B cell (primary cell): ENCODE measurements around the gene RETREG2. TPM values are rescaled to one million over a fixed set of nuclear protein-coding genes. Genes with fewer than 3 reads are reported as not detected.
A peak's percentile ranks its signal among the peaks of the same experiment; 100 is the strongest.

Experiments used
- ATAC-seq: fragments of 200-7000 bp; cut with Tn5 transposase; one replicate; pipeline ENCODE4 v1.10.0; 2021; ENCODE audit warnings: low read depth, mild to moderate bottlenecking, moderate number of reproducible peaks, moderate library complexity
- CTCF ChIA-PET: fragments of 350-600 bp; sonication (Branson Sonifier 250); formaldehyde crosslinking; loops from one replicate; lab custom pipeline; 2021; ENCODE audit warnings: antibody characterized with exemption, inconsistent platforms; lab: Charles Lee
- POLR2A ChIA-PET: fragments of 350-600 bp; sonication (Branson Sonifier 250); formaldehyde crosslinking; loops from one replicate; lab custom pipeline; 2021; ENCODE audit warnings: antibody characterized with exemption; lab: Charles Lee
- DNase-seq: peaks from one replicate; pipeline ENCODE4 v3.0.0; 2013
- H2AFZ ChIP-seq: 2 replicates; pipeline ENCODE4 v1.6.1; 2012; ENCODE audit warnings: mild to moderate bottlenecking, low read depth, low read length; ENCODE audit not compliant: insufficient read depth, poor library complexity, severe bottlenecking
- H3K27ac ChIP-seq, 2 donors: 1 replicate in 1 of 2; 2 replicates in 1 of 2; pipeline ENCODE4 v1.5.1; 2012 to 2013; ENCODE audit warnings: low read length in 2 of 2, mild to moderate bottlenecking in 2 of 2, moderate library complexity in 1 of 2
- H3K27me3 ChIP-seq, 4 experiments: fragments of 200-600 bp in 1 of 4; sonication (generic) in 1 of 4; replicated peaks in 1 of 4; 1 replicate in 2 of 4; 2 replicates in 2 of 4; pipeline versions ENCODE4 v1.6.1 to v1.7.0; 2013 to 2016; ENCODE audit warnings: low read length in 3 of 4, mild to moderate bottlenecking in 2 of 4, mixed read lengths in 1 of 4, moderate library complexity in 1 of 4; ENCODE audit not compliant: insufficient read depth in 4 of 4, control insufficient read depth in 3 of 4; ENCODE audit errors: control extremely low read depth in 1 of 4
- H3K36me3 ChIP-seq, 2 experiments: replicated peaks in 1 of 2; 1 replicate in 1 of 2; 2 replicates in 1 of 2; pipeline versions ENCODE4 v1.6.1 to v1.7.1; 2013; ENCODE audit warnings: low read length in 1 of 2; ENCODE audit not compliant: insufficient read depth in 2 of 2, control insufficient read depth in 1 of 2; ENCODE audit errors: control extremely low read depth in 1 of 2, extremely low read depth in 1 of 2
- H3K4me1 ChIP-seq, 2 donors: fragments of 200-600 bp in 1 of 2; sonication (generic) in 1 of 2; 1 replicate in 1 of 2; 2 replicates in 1 of 2; pipeline versions ENCODE4 v1.5.1 to v1.6.1; 2013 to 2017; ENCODE audit warnings: low read length in 2 of 2; ENCODE audit not compliant: control insufficient read depth in 2 of 2, insufficient read depth in 2 of 2
- H3K4me2 ChIP-seq: replicated peaks from 2 replicates; pipeline ENCODE3; 2012; ENCODE audit warnings: mild to moderate bottlenecking, low read depth, low read length; ENCODE audit not compliant: poor library complexity, severe bottlenecking
- H3K4me3 ChIP-seq, 5 experiments: fragments of 200-600 bp in 1 of 5; sonication (generic) in 1 of 5; 1 replicate in 3 of 5; 2 replicates in 2 of 5; pipeline versions ENCODE4 v1.5.1 to v1.7.0; 2011 to 2016; ENCODE audit warnings: low read length in 4 of 5, mild to moderate bottlenecking in 4 of 5, low read depth in 2 of 5, control low read depth in 1 of 5, moderate library complexity in 1 of 5; ENCODE audit not compliant: insufficient read depth in 1 of 5; ENCODE audit errors: control extremely low read depth in 1 of 5, extremely low read depth in 1 of 5
- H3K79me2 ChIP-seq: fragments of 200-600 bp; sonication (generic); one replicate; pipeline ENCODE4 v1.6.0; 2016; ENCODE audit warnings: low read length; ENCODE audit not compliant: control insufficient read depth, insufficient read depth
- H3K9ac ChIP-seq: fragments of 200-600 bp; sonication (generic); 2 replicates; pipeline ENCODE4 v1.6.1; 2017; ENCODE audit warnings: mild to moderate bottlenecking, low read length, moderate library complexity
- H3K9me3 ChIP-seq, 3 donors: one replicate each; pipeline versions ENCODE4 v1.6.1 to v1.7.1; 2013; ENCODE audit warnings: low read length in 2 of 3; ENCODE audit not compliant: control insufficient read depth in 2 of 3, insufficient read depth in 1 of 3; ENCODE audit errors: control extremely low read depth in 1 of 3
- H4K20me1 ChIP-seq: 2 replicates; pipeline ENCODE4 v1.6.0; 2012; ENCODE audit warnings: mild to moderate bottlenecking, low read length; ENCODE audit not compliant: insufficient read depth, control insufficient read depth, poor library complexity, severe bottlenecking
- H3K27ac Mint-ChIP-seq: one replicate; pipeline ENCODE4 v1.8.0; 2021; ENCODE audit warnings: mixed read lengths
- H3K27me3 Mint-ChIP-seq: one replicate; pipeline ENCODE4 v1.8.0; 2021; ENCODE audit warnings: mixed read lengths
- H3K4me1 Mint-ChIP-seq: one replicate; pipeline ENCODE4 v1.8.0; 2021; ENCODE audit warnings: mixed read lengths
- H3K4me3 Mint-ChIP-seq: one replicate; pipeline ENCODE4 v1.8.0; 2021; ENCODE audit warnings: mixed read lengths
- H3K9me3 Mint-ChIP-seq: one replicate; pipeline ENCODE4 v1.8.0; 2022; ENCODE audit warnings: mixed read lengths; ENCODE audit not compliant: insufficient read depth
- CTCF ChIP-seq: fragments of 200-600 bp; IDR thresholded peaks from one replicate; pipeline ENCODE4 v1.8.0; 2022; ENCODE audit warnings: antibody characterized with exemption, mild to moderate bottlenecking
- EZH2 ChIP-seq: IDR thresholded peaks from 2 replicates; pipeline ENCODE4 v1.6.1; 2012; ENCODE audit warnings: borderline replicate concordance, low read depth, mild to moderate bottlenecking, moderate library complexity, low read length; ENCODE audit not compliant: insufficient read depth, poor library complexity, severe bottlenecking
- WGBS: methylation state at CpG from one replicate; pipeline ENCODE4 v1.1.5; 2013; ENCODE audit warnings: missing lambda C conversion rate; ENCODE audit not compliant: insufficient coverage; 5-methylcytosine and 5-hydroxymethylcytosine counted together
- intact Hi-C: fragments of 100-400 bp; cut with micrococcal nuclease; formaldehyde crosslinking; loops from one replicate; pipeline ENCODE4 v1.10.0; 2022
- polyA plus RNA-seq: library from polyadenylated mRNA; depleted of rRNA; stranded (reverse); fragments of >200 nt; gene quantifications from 2 replicates; pipeline ENCODE4 v1.2.3, GENCODE V29; 2012
- total RNA-seq, 2 donors: library from RNA; stranded (reverse); fragments of 120-200 nt in 1 of 2; gene quantifications; 1 replicate in 1 of 2; 2 replicates in 1 of 2; pipeline versions ENCODE4 v1.2.3 to v1.2.4, GENCODE V29; 2013 to 2022

RETREG2 gene
- total and polyA plus RNA-seq, 2 donors (not counting 1 experiment from before 2014, with no cell fraction given): 46.7 to 102 TPM

GRCh38 chr2:219230059-219230540 lies 52.0 kb downstream of the RETREG2 start:
- H3K79me2 ChIP-seq: peaks cover 71% of the 10 kb centered on the region
- Mint-ChIP-seq H3K4me3 (peak overlapping the region; percentile 99), H3K9me3 (no peaks in the 10 kb centered on the region), H3K4me1 (peaks cover 38% of the 10 kb centered on the region), H3K27ac (peak overlapping the region; percentile 98), H3K27me3 (no peaks in the 10 kb centered on the region)
- peaks cover 63% of the 10 kb centered on the region for H4K20me1 ChIP-seq
- 1% methylated on average over 24 of the region's 24 CpGs for WGBS
- H3K4me3 ChIP-seq: peak overlapping the region; percentile 86 to 98 (median 92)
- ChIA-PET POLR2A (interaction anchor here (0.8 to 3.2 kb wide), 14 partner anchors 9 to 65 kb away, joined by 3 to 56 read pairs (median 10); partner anchors contain the start of genes ABCB6, CNPPD1, DNAJB2 and GLB1L), CTCF (interaction anchor here (0.8 to 4.9 kb wide), 14 partner anchors 12 to 158 kb away, joined by 3 to 30 read pairs (median 5); partner anchors contain the start of genes CNPPD1, DNAJB2, GLB1L and STK16)
- H3K27me3 ChIP-seq: no peaks in the 10 kb centered on the region
- peak; percentile 57 for DNase-seq
- peaks cover 5 to 45% of the 10 kb centered on the region in 2 experiments for H3K36me3 ChIP-seq
- peak overlapping the region; percentile 82 for H3K9ac ChIP-seq
- no peaks in the 10 kb centered on the region for H3K9me3 ChIP-seq
- H3K4me2 ChIP-seq: peak overlapping the region; percentile 93
- H3K27ac ChIP-seq: peak overlapping the region; percentile 74 to 87
- H3K4me1 ChIP-seq: peaks cover 17 to 23% of the 10 kb centered on the region in 2 donors
- ATAC-seq: no peak
- intact Hi-C loops: no loop called here
- TF ChIP-seq EZH2: no peak
- TF ChIP-seq CTCF: no peak
- peak overlapping the region; percentile 78 for H2AFZ ChIP-seq

GRCh38 chr2:219234331-219234730 lies 56.3 kb downstream of the RETREG2 start:
- Mint-ChIP-seq H3K27me3 (no peaks in the 10 kb centered on the region), H3K27ac (no peak overlapping the region), H3K9me3 (no peaks in the 10 kb centered on the region), H3K4me3 (no peak overlapping the region), H3K4me1 (peaks cover 18% of the 10 kb centered on the region)
- Histone ChIP-seq H3K4me2 (no peak overlapping the region), H3K79me2 (peaks cover 42% of the 10 kb centered on the region), H3K4me3 (no peak overlapping the region), H3K4me1 (peaks cover 6 to 8% of the 10 kb centered on the region in 2 donors), H3K27ac (no peak overlapping the region), H3K27me3 (no peaks in the 10 kb centered on the region), H3K36me3 (peaks cover 2 to 66% of the 10 kb centered on the region in 2 experiments), H4K20me1 (peaks cover 36% of the 10 kb centered on the region), H3K9ac (no peak overlapping the region), H2AFZ (no peak overlapping the region), H3K9me3 (no peaks in the 10 kb centered on the region)
- intact Hi-C loops: no loop called here
- POLR2A ChIA-PET: interaction anchor here (0.9 kb wide), 1 partner anchor 20 kb away, joined by 5 read pairs; no protein-coding TSS in a partner anchor
- DNase-seq (no peak), ATAC-seq (no peak)
- TF ChIP-seq CTCF: no peak
- no peak for TF ChIP-seq EZH2
- WGBS: 100% methylated on average over 2 of the region's 3 CpGs
- CTCF ChIA-PET: no interaction called here
